Measurements from ENCODE around the gene ATXN7.

- no peak for TF ChIP-seq POLR2AphosphoS5 (IDR thresholded peaks at IDR 0.05; ENCODE audit: low read depth, low read length)
- no peak for TF ChIP-seq TAF1 (IDR thresholded peaks at IDR 0.05; ENCODE audit: borderline replicate concordance, insufficient read depth, low read length)
These were observed 126.5 kb downstream of the ATXN7 start for GRCh38 chr3:63990204-63990603.

All from PFSK-1 (cell line).